ENCODE measurements around the gene RPUSD4.

DNA sequence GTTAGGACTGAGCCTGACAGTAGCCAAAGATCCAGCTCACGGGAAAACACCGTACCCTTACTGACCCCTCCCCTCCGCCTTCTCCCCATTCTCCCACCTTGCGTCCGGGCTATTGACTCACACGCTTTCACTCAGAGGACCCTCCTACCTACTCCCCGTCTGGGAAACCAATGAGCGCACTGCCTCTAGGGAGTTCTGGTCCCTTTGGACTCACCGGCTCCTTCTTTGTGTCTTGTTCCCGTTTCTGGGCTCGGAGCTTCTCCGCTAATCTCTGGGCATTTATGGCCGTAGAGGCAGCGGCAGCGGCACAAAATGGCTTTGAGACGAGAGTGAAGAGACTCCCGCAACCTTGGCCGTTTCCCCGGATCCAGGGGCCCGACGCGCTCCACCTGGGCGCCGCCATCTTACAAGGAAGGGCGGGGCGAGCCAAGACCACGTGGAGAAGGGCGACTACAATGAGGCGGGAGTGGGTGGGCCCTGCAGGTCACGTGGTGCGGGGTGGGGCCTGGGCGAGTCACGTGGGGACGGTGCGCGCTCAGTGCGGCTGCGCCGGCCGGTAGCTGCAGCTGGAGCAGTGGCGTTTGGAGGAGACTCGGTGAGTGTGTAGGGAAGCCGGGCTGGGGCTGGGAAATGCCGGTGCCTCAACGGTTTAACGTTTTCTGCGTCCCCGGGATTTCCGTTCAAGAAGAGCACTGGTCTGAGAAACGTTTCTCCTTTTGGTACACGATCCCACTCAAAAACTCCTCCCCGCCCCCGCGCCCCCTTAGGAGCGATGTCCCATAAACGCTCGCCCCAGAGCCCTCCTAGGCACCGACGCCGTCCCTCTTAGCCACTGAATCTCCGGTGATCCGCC, at the start of gene RPUSD4, which contains the start of gene FAM118B:
- TF ChIP-seq CTCF (conservative IDR thresholded peaks at IDR 0.05; ENCODE audit: low read length) (no peak), EZH2phosphoT487 (IDR thresholded peaks at IDR 0.05; ENCODE audit: borderline replicate concordance) (no peak)

Measured in Loucy (cell line).